HG02852 (cell line): ENCODE data around the gene DDX42.

ENCODE experiments used
- ATAC-seq: cut with Tn5 transposase; IDR thresholded peaks from one replicate; pipeline ENCODE4 v1.9.1; 2021; ENCODE audit warnings: mild to moderate bottlenecking, moderate library complexity; ENCODE audit not compliant: unreplicated experiment

Gene DDX42

GRCh38 chr17:63774141-63774968 lies at the start of gene DDX42:
TSS of gene DDX42 (plus strand) at chr17:63774170. CDS start at chr17:63787050, 12,880 bp downstream.
- ATAC-seq: peak; percentile 16

- ATAC-seq: no peak
Measured at GRCh38 chr17:63735691-63736090, 38.3 kb upstream of the DDX42 start.

GRCh38 chr17:63740464-63741142 lies 33.4 kb upstream of the DDX42 start:
- no peak for ATAC-seq

- no peak for ATAC-seq
Measured at GRCh38 chr17:63741143-63741407, 32.9 kb upstream of the DDX42 start.

- ATAC-seq: peak; percentile 75
Measured at GRCh38 chr17:63741408-63742173, 32.4 kb upstream of the DDX42 start, which contains the start of gene STRADA. TSS of gene STRADA (minus strand) at chr17:63741799. CDS start at chr17:63728369, 13,430 bp downstream.

- no peak for ATAC-seq
Measured at GRCh38 chr17:63751806-63752205, 22.2 kb upstream of the DDX42 start.

GRCh38 chr17:63752707-63753106 lies 21.3 kb upstream of the DDX42 start:
- ATAC-seq: no peak

GRCh38 chr17:63753215-63753614 lies 20.8 kb upstream of the DDX42 start:
- ATAC-seq: no peak

- no peak for ATAC-seq
Measured at GRCh38 chr17:63754046-63754445, 19.9 kb upstream of the DDX42 start.

- ATAC-seq: no peak
Measured at GRCh38 chr17:63758428-63758827, 15.5 kb upstream of the DDX42 start.

GRCh38 chr17:63760771-63761539 lies 13.0 kb upstream of the DDX42 start:
- no peak for ATAC-seq

GRCh38 chr17:63762161-63763078 lies 11.6 kb upstream of the DDX42 start:
- ATAC-seq: no peak

- no peak for ATAC-seq
Measured at GRCh38 chr17:63764716-63765115, 9.3 kb upstream of the DDX42 start.

GRCh38 chr17:63766754-63767153 lies 7.2 kb upstream of the DDX42 start:
- ATAC-seq: no peak

GRCh38 chr17:63768433-63768832 lies 5.5 kb upstream of the DDX42 start:
- no peak for ATAC-seq

GRCh38 chr17:63772801-63773271 lies 1.1 kb upstream of the DDX42 start:
- ATAC-seq: no peak

GRCh38 chr17:63773272-63774140 lies 464 bp upstream of the DDX42 start, which contains the start of gene CCDC47:
TSS of gene CCDC47 (minus strand) at chr17:63773597. CDS start at chr17:63766175, 7,422 bp downstream.
- ATAC-seq: peak; percentile 79

- ATAC-seq: no peak
Measured at GRCh38 chr17:63774969-63775265, 947 bp downstream of the DDX42 start.

GRCh38 chr17:63775420-63775819 lies 1.4 kb downstream of the DDX42 start:
- ATAC-seq: no peak
